H9 (cell line): ENCODE results near the gene MPPE1. TPM values are rescaled to one million over a fixed set of nuclear protein-coding genes. Genes with fewer than 3 reads are reported as not detected.

Experiments used
- DNase-seq: peaks from one replicate; pipeline ENCODE4 v3.0.0-alpha.2; 2017
- H2AFZ ChIP-seq: one replicate; pipeline ENCODE4 v1.6.1; 2013; ENCODE audit warnings: mild to moderate bottlenecking, low read length, control low read depth, moderate library complexity
- H2AK5ac ChIP-seq: 2 replicates; pipeline ENCODE4 v1.6.1; 2013; ENCODE audit warnings: low read length, control low read depth, mixed read lengths; ENCODE audit not compliant: insufficient read length
- H2BK120ac ChIP-seq: one replicate; pipeline ENCODE4 v1.6.1; 2013; ENCODE audit warnings: low read depth, mild to moderate bottlenecking, low read length, control low read depth, inconsistent platforms; ENCODE audit not compliant: poor library complexity, severe bottlenecking
- H2BK12ac ChIP-seq: 2 replicates; pipeline ENCODE4 v1.6.1; 2013; ENCODE audit warnings: low read length, control low read depth, mixed read lengths, low read depth; ENCODE audit not compliant: insufficient read length
- H2BK15ac ChIP-seq: 2 replicates; pipeline ENCODE4 v1.6.1; 2013; ENCODE audit warnings: low read depth, low read length, control low read depth
- H2BK20ac ChIP-seq: one replicate; pipeline ENCODE4 v1.6.1; 2013; ENCODE audit warnings: low read depth, mild to moderate bottlenecking, low read length, control low read depth, inconsistent platforms; ENCODE audit not compliant: poor library complexity, severe bottlenecking
- H2BK5ac ChIP-seq: 2 replicates; pipeline ENCODE4 v1.6.1; 2013; ENCODE audit warnings: low read length, control low read depth, mixed read lengths; ENCODE audit not compliant: insufficient read length
- H3K14ac ChIP-seq: 2 replicates; pipeline ENCODE4 v1.6.1; 2013; ENCODE audit warnings: low read length, control low read depth; ENCODE audit not compliant: insufficient read depth
- H3K18ac ChIP-seq: 2 replicates; pipeline ENCODE4 v1.6.1; 2013; ENCODE audit warnings: low read depth, mild to moderate bottlenecking, mixed read lengths, low read length, control low read depth; ENCODE audit not compliant: insufficient read length
- H3K23ac ChIP-seq: 2 replicates; pipeline ENCODE4 v1.6.1; 2013; ENCODE audit warnings: low read length, control low read depth, mixed read lengths, low read depth; ENCODE audit not compliant: insufficient read length
- H3K23me2 ChIP-seq: 2 replicates; pipeline ENCODE4 v1.6.1; 2013; ENCODE audit warnings: low read depth, mild to moderate bottlenecking, mixed read lengths, low read length, control low read depth; ENCODE audit not compliant: insufficient read length, poor library complexity, severe bottlenecking
- H3K27ac ChIP-seq: 2 replicates; pipeline ENCODE4 v1.5.1; 2013; ENCODE audit warnings: low read length, control low read depth, mixed read lengths, low read depth; ENCODE audit not compliant: insufficient read length
- H3K27me3 ChIP-seq: 2 replicates; pipeline ENCODE4 v1.6.1; 2013; ENCODE audit warnings: low read length, control low read depth, inconsistent platforms; ENCODE audit not compliant: insufficient read depth
- H3K4ac ChIP-seq: 2 replicates; pipeline ENCODE4 v1.6.1; 2013; ENCODE audit warnings: low read depth, mild to moderate bottlenecking, control low read depth, inconsistent platforms, low read length, moderate library complexity
- H3K4me1 ChIP-seq: 2 replicates; pipeline ENCODE4 v1.6.1; 2013; ENCODE audit warnings: low read length, control low read depth, inconsistent platforms; ENCODE audit not compliant: insufficient read depth
- H3K4me2 ChIP-seq: 2 replicates; pipeline ENCODE4 v1.6.1; 2013; ENCODE audit warnings: low read length, control low read depth, mixed read lengths; ENCODE audit not compliant: insufficient read length, insufficient read depth
- H3K56ac ChIP-seq: 2 replicates; pipeline ENCODE4 v1.6.1; 2013; ENCODE audit warnings: low read depth, mild to moderate bottlenecking, mixed read lengths, low read length, control low read depth; ENCODE audit not compliant: insufficient read length
- H3K79me1 ChIP-seq: 2 replicates; pipeline ENCODE4 v1.6.1; 2013; ENCODE audit warnings: low read depth, mild to moderate bottlenecking, moderate library complexity, low read length, control low read depth, inconsistent platforms; ENCODE audit not compliant: insufficient read depth, poor library complexity, severe bottlenecking
- H3K79me2 ChIP-seq: 2 replicates; pipeline ENCODE4 v1.6.1; 2013; ENCODE audit warnings: low read length, control low read depth, inconsistent platforms; ENCODE audit not compliant: insufficient read depth
- H3K9ac ChIP-seq: 2 replicates; pipeline ENCODE4 v1.6.1; 2013; ENCODE audit warnings: low read length, control low read depth, mixed read lengths; ENCODE audit not compliant: insufficient read length; ENCODE audit errors: extremely low read depth
- H3K9me3 ChIP-seq: one replicate; pipeline ENCODE4 v1.6.1; 2013; ENCODE audit warnings: low read depth, low read length, inconsistent platforms; ENCODE audit not compliant: control insufficient read depth
- H3T11ph ChIP-seq: one replicate; pipeline ENCODE4 v1.6.1; 2013; ENCODE audit warnings: mild to moderate bottlenecking, low read length, control low read depth, inconsistent platforms
- H4K20me1 ChIP-seq: one replicate; pipeline ENCODE4 v1.6.1; 2013; ENCODE audit not compliant: control insufficient read depth, insufficient read length, insufficient read depth
- H4K5ac ChIP-seq: 2 replicates; pipeline ENCODE4 v1.6.1; 2013; ENCODE audit warnings: low read depth, mild to moderate bottlenecking, mixed read lengths, low read length, control low read depth; ENCODE audit not compliant: insufficient read length
- H4K8ac ChIP-seq: replicated peaks from 2 replicates; pipeline ENCODE4 v1.6.1; 2013; ENCODE audit warnings: low read length, control low read depth, mixed read lengths, low read depth; ENCODE audit not compliant: insufficient read length
- H4K91ac ChIP-seq: 2 replicates; pipeline ENCODE4 v1.6.1; 2013; ENCODE audit warnings: low read depth, mild to moderate bottlenecking, moderate library complexity, mixed read lengths, low read length, control low read depth; ENCODE audit not compliant: insufficient read length
- H3K27ac Mint-ChIP-seq, 3 experiments: 2 replicates in 2 of 3; 3 replicates in 1 of 3; pipeline ENCODE4 v1.8.0; 2020 to 2021; ENCODE audit warnings: mixed read lengths in 3 of 3, mild to moderate bottlenecking in 1 of 3, moderate library complexity in 1 of 3
- H3K27me3 Mint-ChIP-seq: 2 replicates; pipeline ENCODE4 v1.8.0; 2021; ENCODE audit warnings: low read depth, mild to moderate bottlenecking, moderate library complexity, mixed read lengths
- H3K36me3 Mint-ChIP-seq, 3 experiments: 2 replicates in 2 of 3; 3 replicates in 1 of 3; pipeline ENCODE4 v1.8.0; 2020 to 2021; ENCODE audit warnings: low read depth in 3 of 3, mixed read lengths in 3 of 3; ENCODE audit not compliant: insufficient read depth in 1 of 3
- H3K4me1 Mint-ChIP-seq, 2 experiments: 2 replicates each; pipeline ENCODE4 v1.8.0; 2020; ENCODE audit warnings: mixed read lengths in 2 of 2
- H3K4me3 Mint-ChIP-seq, 2 experiments: 2 replicates in 1 of 2; 3 replicates in 1 of 2; pipeline ENCODE4 v1.8.0; 2020 to 2021; ENCODE audit warnings: mild to moderate bottlenecking in 2 of 2, mixed read lengths in 2 of 2, moderate library complexity in 1 of 2
- H3K9me3 Mint-ChIP-seq, 2 experiments: 2 replicates in 1 of 2; 3 replicates in 1 of 2; pipeline ENCODE4 v1.8.0; 2020; ENCODE audit warnings: mild to moderate bottlenecking in 2 of 2, mixed read lengths in 2 of 2, moderate library complexity in 1 of 2
- CTCF ChIP-seq: fragments of 200-600 bp; sonication (generic); conservative IDR thresholded peaks from 3 replicates; pipeline ENCODE4 v1.8.0; 2021; ENCODE audit warnings: antibody characterized with exemption, mild to moderate bottlenecking
- WGBS: extraction: QIAGEN DNeasy Blood & Tissue Kit; methylation state at CpG from one replicate; pipeline ENCODE4 v1.1.7; 2013; ENCODE audit warnings: missing lambda C conversion rate, low lambda C conversion rate, mixed read lengths; ENCODE audit not compliant: insufficient read length; ENCODE audit errors: extremely low coverage; 5-methylcytosine and 5-hydroxymethylcytosine counted together
- total RNA-seq: library from RNA; stranded (reverse); gene quantifications from 2 replicates; pipeline ENCODE4 v1.2.1, GENCODE V29; 2021

Gene MPPE1
- total RNA-seq, 1 experiment from 2014 or later: 13.2 TPM

DNA sequence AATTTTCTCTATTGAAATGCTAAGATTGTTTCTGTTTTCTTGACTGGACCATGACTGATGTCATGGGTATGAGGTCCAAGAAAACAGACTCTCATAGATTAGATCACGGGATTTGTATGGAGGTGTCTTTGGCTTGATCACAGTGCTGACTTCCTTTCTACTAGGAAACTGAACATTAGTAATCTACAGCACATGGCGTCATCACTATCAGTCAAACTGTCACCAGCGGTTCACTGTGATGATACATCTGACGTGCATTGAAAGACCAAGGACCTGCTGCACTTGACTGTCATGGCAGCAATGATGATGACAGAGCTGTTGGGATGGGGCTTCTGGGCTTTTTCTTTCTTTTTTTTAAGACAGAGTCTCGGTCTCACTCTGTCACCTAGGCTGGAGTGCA lies 45.0 kb upstream of the MPPE1 start:
- no peak overlapping the region for H3K18ac ChIP-seq
- no peak overlapping the region for H2BK120ac ChIP-seq
- no peak overlapping the region for H3K4ac ChIP-seq
- Mint-ChIP-seq H3K4me3 (no peak overlapping the region), H3K9me3 (peaks cover 16 to 18% of the 10 kb centered on the region in 2 experiments; a peak in 4 of 5 replicates), H3K36me3 (peaks cover 3 to 14% (median 12%) of the 10 kb centered on the region in 3 experiments; a peak in 5 of 7 replicates), H3K4me1 (peaks cover 28 to 37% of the 10 kb centered on the region in 2 experiments), H3K27me3 (peaks cover 2% of the 10 kb centered on the region), H3K27ac (no peak overlapping the region; a peak in 1 of 7 replicates)
- H2BK15ac ChIP-seq: no peak overlapping the region
- no peaks in the 10 kb centered on the region for H3K79me1 ChIP-seq
- H3K27ac ChIP-seq: no peak overlapping the region
- H2AK5ac ChIP-seq: no peak overlapping the region
- no peak overlapping the region for H2AFZ ChIP-seq
- no peak for DNase-seq
- H4K5ac ChIP-seq: no peak overlapping the region
- no peak overlapping the region for H4K8ac ChIP-seq
- H4K91ac ChIP-seq: no peak overlapping the region
- H3K56ac ChIP-seq: no peak overlapping the region
- no peak overlapping the region for H3K14ac ChIP-seq
- no peaks in the 10 kb centered on the region for H3K23me2 ChIP-seq
- no peak overlapping the region for H2BK12ac ChIP-seq
- no peak overlapping the region for H3T11ph ChIP-seq
- no peaks in the 10 kb centered on the region for H4K20me1 ChIP-seq
- H3K27me3 ChIP-seq: no peaks in the 10 kb centered on the region
- H3K4me2 ChIP-seq: no peak overlapping the region
- no peaks in the 10 kb centered on the region for H3K9me3 ChIP-seq
- H3K23ac ChIP-seq: no peak overlapping the region
- H2BK5ac ChIP-seq: no peak overlapping the region
- no peak overlapping the region for H3K9ac ChIP-seq
- H2BK20ac ChIP-seq: no peak overlapping the region
- H3K4me1 ChIP-seq: no peaks in the 10 kb centered on the region
- WGBS: no CpG with 5 or more reads among the region's 5 CpGs
- H3K79me2 ChIP-seq: no peaks in the 10 kb centered on the region
- no peak for TF ChIP-seq CTCF
